ENCODE measurements around the gene EVL.

The EVL gene

DNA sequence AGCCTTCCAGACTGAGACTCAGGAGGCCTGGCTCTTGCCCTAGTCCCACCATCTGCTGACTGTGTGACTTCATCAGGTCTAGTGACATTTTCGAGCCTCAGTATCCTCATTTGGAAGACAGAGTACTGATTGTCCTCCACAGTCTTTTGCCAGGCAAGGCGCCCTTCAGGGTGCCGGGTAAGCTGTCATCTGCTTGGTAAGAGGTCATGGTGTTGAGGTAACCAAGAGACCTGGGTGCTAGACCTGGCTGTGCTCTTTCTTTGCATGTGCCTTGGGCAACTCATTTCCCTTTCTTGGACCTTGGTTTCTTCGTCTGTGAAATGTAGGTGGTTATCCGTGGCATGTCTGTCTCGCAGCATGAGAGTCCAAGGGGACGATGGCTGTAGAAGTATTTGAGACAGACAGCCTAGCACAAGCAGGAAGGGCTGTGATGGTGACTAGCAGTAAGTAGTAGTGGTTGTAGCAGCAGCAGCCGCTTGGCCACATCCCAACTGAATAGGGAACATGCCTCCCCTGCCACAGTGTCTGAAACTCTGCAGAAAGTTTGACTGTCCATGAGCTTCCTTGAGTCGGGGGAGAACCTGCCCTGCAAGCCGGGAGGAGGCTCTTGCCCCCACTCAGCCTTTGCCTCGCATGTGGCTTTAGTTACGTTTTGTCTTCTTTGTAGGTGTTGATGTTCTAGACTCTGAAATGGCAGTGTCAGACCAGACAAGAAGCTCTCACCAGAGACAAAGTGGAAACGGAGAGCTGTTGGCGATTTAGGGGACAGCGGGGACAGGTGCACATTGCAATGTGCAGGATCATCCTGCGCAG is 40.3 kb downstream of the EVL start:
- H3K4me3 ChIP-seq (ENCODE audit: low read depth, low read length) = no peak overlapping the region

DNA sequence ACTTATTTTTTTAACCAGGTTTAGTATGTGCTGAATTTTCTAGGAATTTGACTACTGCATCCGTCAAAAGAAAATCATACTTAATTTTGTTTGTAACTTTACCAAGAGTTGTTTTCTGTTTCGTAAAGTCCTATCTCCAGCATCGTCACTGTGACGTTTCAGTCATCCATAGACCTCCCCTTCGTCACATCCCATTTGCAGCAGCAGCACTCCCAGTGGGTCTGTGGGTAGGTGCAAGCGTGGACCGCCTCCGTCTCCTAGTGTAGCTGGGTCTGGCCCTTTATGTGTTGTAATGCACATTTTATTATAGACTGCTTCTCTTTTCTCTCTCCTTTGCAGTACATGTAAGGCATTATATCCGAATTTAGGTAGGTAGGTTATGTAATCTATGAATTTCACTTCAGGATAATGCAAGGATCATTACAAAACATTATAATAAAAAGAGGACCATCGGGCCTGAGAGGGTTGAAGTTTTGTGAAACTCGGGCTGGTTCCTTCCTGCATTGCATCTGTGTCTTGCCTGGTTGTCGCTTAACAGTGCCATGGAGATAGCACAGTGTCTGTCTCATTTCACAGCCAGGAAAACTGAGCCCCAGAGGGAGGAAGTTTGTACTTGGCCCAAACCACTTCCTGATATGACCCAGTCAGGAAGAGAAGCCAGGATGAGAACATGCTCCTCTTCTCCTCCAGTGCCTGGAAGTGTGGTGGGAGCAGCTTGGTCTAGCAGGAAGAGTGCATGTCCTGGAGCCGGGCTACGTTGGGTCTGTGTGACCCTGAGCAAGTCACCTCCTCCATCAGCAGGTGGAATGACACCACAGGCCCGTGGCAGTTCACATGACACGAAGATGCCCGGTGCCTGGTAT is 41.3 kb downstream of the EVL start:
- no peak overlapping the region for H3K4me3 ChIP-seq (ENCODE audit: low read depth, low read length)
- TF ChIP-seq, protein P1, sequence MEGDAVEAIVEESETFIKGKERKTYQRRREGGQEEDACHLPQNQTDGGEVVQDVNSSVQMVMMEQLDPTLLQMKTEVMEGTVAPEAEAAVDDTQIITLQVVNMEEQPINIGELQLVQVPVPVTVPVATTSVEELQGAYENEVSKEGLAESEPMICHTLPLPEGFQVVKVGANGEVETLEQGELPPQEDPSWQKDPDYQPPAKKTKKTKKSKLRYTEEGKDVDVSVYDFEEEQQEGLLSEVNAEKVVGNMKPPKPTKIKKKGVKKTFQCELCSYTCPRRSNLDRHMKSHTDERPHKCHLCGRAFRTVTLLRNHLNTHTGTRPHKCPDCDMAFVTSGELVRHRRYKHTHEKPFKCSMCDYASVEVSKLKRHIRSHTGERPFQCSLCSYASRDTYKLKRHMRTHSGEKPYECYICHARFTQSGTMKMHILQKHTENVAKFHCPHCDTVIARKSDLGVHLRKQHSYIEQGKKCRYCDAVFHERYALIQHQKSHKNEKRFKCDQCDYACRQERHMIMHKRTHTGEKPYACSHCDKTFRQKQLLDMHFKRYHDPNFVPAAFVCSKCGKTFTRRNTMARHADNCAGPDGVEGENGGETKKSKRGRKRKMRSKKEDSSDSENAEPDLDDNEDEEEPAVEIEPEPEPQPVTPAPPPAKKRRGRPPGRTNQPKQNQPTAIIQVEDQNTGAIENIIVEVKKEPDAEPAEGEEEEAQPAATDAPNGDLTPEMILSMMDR (IDR thresholded peaks at IDR 0.05; ENCODE audit: low read depth, low read length) = no peak

More for the DNA sequence above, 40.3 kb downstream of the EVL start:
- TF ChIP-seq, protein P1 (IDR thresholded peaks at IDR 0.05; ENCODE audit: low read depth, low read length) = no peak

DNA sequence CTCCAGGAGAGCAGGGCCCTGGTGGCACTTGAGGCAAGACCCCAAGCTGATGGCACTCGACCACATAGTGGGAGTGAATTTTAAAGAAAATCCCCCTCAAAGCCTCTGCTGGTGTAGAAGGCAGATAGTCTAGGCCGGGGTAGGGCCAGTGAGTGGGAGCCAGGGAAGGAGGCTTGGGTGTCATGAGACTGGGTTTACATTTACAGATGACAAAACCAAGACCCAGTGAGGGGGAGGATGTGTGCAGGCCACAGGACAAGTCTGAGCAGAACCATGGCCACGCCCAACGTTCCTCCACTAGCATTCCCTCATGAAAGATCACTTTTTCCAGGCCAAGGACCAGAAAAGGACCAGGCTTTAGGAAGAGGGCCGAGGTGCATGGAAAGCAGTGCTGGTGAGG is 42.0 kb downstream of the EVL start:
- TF ChIP-seq, protein P1 (IDR thresholded peaks at IDR 0.05; ENCODE audit: low read depth, low read length) = no peak
- H3K4me3 ChIP-seq (ENCODE audit: low read depth, low read length) = no peak overlapping the region

DNA sequence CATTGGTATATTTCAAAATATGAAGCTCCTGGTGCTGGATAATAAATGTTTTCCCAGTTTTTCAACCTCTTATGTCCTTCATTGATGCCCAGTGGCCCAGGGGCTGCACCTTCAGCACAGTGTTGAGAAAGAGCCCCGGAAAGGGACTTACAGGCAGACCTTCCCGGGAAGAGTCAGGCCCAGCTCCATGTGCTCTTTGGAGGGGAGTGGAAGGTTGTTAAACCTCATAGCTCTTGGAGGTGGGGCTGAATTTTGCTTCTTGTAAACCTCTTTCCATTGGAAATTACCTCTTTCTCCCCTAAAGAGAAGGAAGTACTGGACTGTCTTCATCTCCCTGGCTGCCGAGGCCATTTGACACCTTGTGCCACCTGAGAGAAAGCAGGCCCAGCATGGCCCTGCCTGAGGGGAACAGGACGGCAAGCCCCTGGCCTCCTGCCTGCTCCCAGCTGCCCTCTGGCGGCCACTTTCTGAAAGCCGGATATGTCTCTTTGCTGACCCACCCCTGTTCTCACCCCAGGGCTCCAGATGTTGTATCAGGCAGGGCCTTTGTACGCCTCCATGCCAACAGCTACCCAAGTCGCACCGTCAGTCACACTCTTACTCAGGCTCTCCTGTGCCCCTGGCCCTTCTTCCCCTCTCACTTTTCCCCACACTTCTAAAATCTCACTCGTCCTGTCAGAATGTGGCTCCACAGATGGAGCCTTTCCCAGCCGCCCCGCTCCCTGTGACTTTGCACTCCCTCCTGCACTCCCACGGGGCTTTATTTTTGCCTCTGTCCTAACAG is 43.0 kb downstream of the EVL start:
- TF ChIP-seq, protein P1 (IDR thresholded peaks at IDR 0.05; ENCODE audit: low read depth, low read length) = peak; percentile 87
- no peak overlapping the region for H3K4me3 ChIP-seq (ENCODE audit: low read depth, low read length)

DNA sequence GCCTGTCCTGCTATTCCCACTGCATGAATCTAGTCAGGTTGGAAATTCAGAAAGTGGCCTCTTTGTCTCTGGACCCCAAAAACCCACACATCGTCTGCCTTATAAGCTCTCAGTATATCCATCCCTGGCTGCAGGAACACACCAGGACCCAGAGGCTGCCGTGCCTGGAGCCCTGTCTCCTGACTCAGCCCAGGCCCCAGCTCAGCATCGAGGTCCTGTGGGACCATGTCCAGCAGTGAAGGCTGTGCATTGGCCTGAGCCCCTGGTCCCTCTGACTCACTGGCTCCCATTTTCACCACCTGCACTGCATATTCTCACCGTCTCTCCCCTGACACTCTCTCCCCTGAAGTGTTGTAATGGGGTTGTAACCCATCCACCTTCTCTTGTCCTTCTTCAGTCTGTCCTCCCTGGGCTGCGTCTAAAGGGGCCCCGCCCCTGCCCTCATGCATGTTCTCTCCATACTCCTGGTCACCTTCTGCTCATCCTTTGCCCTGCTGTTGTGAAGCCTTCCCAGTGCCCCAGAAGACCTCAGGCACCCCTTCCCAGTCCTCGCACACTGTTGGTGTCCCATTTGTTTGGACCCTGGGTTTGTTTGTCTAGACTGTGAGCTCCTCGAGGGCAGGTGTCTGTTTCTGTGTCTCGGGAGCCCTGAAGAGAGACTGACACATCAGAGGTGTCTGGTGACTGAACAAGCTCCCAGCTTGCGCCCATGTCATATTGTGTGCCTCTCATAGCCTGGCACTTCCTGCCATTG is 43.8 kb downstream of the EVL start:
- TF ChIP-seq, protein P1 (IDR thresholded peaks at IDR 0.05; ENCODE audit: low read depth, low read length) = no peak
- no peak overlapping the region for H3K4me3 ChIP-seq (ENCODE audit: low read depth, low read length)

DNA sequence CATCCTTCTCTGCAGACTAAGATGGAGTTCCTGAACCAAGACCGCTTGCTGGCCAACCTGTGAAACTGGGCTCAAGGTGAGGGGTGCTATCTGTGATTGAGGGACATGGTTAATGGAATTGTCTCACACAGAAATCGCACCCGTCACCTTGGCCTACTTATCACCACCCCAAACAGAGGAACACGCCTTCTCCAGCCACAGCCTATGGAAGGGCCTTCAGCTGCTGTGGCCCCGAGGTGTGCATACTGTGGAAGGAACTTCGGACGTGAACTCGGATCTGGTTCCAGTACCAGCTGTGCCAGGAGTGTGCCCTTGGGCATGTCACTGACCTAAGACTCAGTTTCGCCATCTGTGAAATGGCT is 44.4 kb downstream of the EVL start:
- H3K4me3 ChIP-seq (ENCODE audit: low read depth, low read length) = no peak overlapping the region
- TF ChIP-seq, protein P1 (IDR thresholded peaks at IDR 0.05; ENCODE audit: low read depth, low read length) = no peak
